ENCODE measurements around the gene NCAM2. TPM values are rescaled to one million over a fixed set of nuclear protein-coding genes. Genes with fewer than 3 reads are reported as not detected.

NCAM2 gene
- total RNA-seq, 1 donor from 2014 or later: 4.3 TPM

- peaks cover 2% of the 10 kb centered on the region for H3K9me3 Mint-ChIP-seq (ENCODE audit: unreplicated experiment)
Observed at GRCh38 chr21:21019681-21020080, 21.5 kb downstream of the NCAM2 start.

GRCh38 chr21:21025742-21026141, 27.5 kb downstream of the NCAM2 start:
- Mint-ChIP-seq H3K4me3 (ENCODE audit: unreplicated experiment) (no peak overlapping the region), H3K36me3 (ENCODE audit: unreplicated experiment) (no peaks in the 10 kb centered on the region), H3K4me1 (ENCODE audit: low read depth, unreplicated experiment) (no peaks in the 10 kb centered on the region), H3K9me3 (ENCODE audit: unreplicated experiment) (no peaks in the 10 kb centered on the region), H3K27me3 (ENCODE audit: unreplicated experiment) (peaks cover 2% of the 10 kb centered on the region), H3K27ac (ENCODE audit: unreplicated experiment) (no peak overlapping the region)
- TF ChIP-seq CTCF (IDR thresholded peaks at IDR 0.05; ENCODE audit: partially characterized antibody, unreplicated experiment): no peak
- no peak for DNase-seq

More at GRCh38 chr21:21019681-21020080, 21.5 kb downstream of the NCAM2 start:
- no peak overlapping the region for H3K4me3 Mint-ChIP-seq (ENCODE audit: unreplicated experiment)
- TF ChIP-seq CTCF (IDR thresholded peaks at IDR 0.05; ENCODE audit: partially characterized antibody, unreplicated experiment): no peak
- DNase-seq: no peak
- peaks cover 2% of the 10 kb centered on the region for H3K4me1 Mint-ChIP-seq (ENCODE audit: low read depth, unreplicated experiment)
- H3K36me3 Mint-ChIP-seq (ENCODE audit: unreplicated experiment): no peaks in the 10 kb centered on the region
- H3K27ac Mint-ChIP-seq (ENCODE audit: unreplicated experiment): no peak overlapping the region
- peaks cover 2% of the 10 kb centered on the region for H3K27me3 Mint-ChIP-seq (ENCODE audit: unreplicated experiment)

GRCh38 chr21:21028275-21028820, 30.1 kb downstream of the NCAM2 start:
- no peak for DNase-seq
- Mint-ChIP-seq H3K27me3 (ENCODE audit: unreplicated experiment) (no peaks in the 10 kb centered on the region), H3K4me1 (ENCODE audit: low read depth, unreplicated experiment) (no peaks in the 10 kb centered on the region), H3K9me3 (ENCODE audit: unreplicated experiment) (no peaks in the 10 kb centered on the region), H3K27ac (ENCODE audit: unreplicated experiment) (no peak overlapping the region), H3K4me3 (ENCODE audit: unreplicated experiment) (no peak overlapping the region), H3K36me3 (ENCODE audit: unreplicated experiment) (no peaks in the 10 kb centered on the region)
- no peak for TF ChIP-seq CTCF (IDR thresholded peaks at IDR 0.05; ENCODE audit: partially characterized antibody, unreplicated experiment)

- Mint-ChIP-seq H3K36me3 (ENCODE audit: unreplicated experiment) (no peaks in the 10 kb centered on the region), H3K9me3 (ENCODE audit: unreplicated experiment) (no peaks in the 10 kb centered on the region), H3K27me3 (ENCODE audit: unreplicated experiment) (no peaks in the 10 kb centered on the region), H3K27ac (ENCODE audit: unreplicated experiment) (no peak overlapping the region), H3K4me1 (ENCODE audit: low read depth, unreplicated experiment) (no peaks in the 10 kb centered on the region), H3K4me3 (ENCODE audit: unreplicated experiment) (no peak overlapping the region)
- TF ChIP-seq CTCF (IDR thresholded peaks at IDR 0.05; ENCODE audit: partially characterized antibody, unreplicated experiment): no peak
- no peak for DNase-seq
Observed at GRCh38 chr21:21029164-21029563, 31.0 kb downstream of the NCAM2 start.

- no peaks in the 10 kb centered on the region for H3K36me3 Mint-ChIP-seq (ENCODE audit: unreplicated experiment)
- no peaks in the 10 kb centered on the region for H3K9me3 Mint-ChIP-seq (ENCODE audit: unreplicated experiment)
- no peaks in the 10 kb centered on the region for H3K27me3 Mint-ChIP-seq (ENCODE audit: unreplicated experiment)
- no peak overlapping the region for H3K27ac Mint-ChIP-seq (ENCODE audit: unreplicated experiment)
- TF ChIP-seq CTCF (IDR thresholded peaks at IDR 0.05; ENCODE audit: partially characterized antibody, unreplicated experiment): no peak
- H3K4me3 Mint-ChIP-seq (ENCODE audit: unreplicated experiment): no peak overlapping the region
- no peaks in the 10 kb centered on the region for H3K4me1 Mint-ChIP-seq (ENCODE audit: low read depth, unreplicated experiment)
- DNase-seq: no peak
Observed at GRCh38 chr21:21030311-21030710, 32.1 kb downstream of the NCAM2 start.

All from glutamatergic neuron (in vitro differentiated cells).